TTC549 (cell line): ENCODE measurements around the gene NFKBIE.

ENCODE experiments used
- FAIRE-seq: peaks from 2 replicates; lab custom pipeline; 2012; peaks lifted over from hg19 to GRCh38; lab: Jason Lieb, UNC

NFKBIE gene

GRCh38 chr6:44272529-44272928 lies 7.2 kb upstream of the NFKBIE start:
- FAIRE-seq: no peak

DNA sequence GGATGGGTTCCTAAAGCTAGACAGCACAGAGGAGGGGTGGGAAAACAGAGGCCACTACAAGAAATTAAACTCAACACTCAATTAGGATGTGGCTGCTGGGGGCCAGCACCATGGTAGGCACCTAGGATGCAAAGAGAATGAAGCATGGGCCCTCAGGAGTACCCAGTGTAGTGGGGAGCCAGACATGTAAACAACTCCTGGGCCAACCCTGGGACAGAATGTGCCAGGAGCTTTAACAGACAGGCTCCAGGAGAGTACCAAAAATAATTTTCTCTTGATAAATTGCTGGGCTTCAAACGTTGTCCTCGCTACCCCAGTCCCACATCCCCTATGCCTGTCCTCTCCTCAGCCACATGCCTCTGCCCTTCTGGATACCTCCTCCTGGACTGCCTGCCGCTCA lies 6.6 kb upstream of the NFKBIE start:
- no peak for FAIRE-seq

DNA sequence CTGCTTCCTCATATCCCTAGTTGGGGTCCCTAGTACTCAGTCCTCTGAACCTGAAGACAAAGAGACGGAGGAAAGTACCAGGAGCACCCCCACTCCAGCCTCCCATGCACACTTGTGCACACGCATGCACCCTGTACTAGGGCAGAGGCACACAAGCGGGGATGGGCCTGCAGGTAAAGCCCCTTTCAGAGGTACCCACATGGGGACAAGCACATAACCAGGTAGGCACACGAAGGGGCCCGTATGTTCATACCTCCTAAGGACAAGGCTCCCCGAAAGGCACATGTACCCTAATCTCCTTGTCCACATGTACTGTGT lies 6.0 kb upstream of the NFKBIE start:
- FAIRE-seq: no peak

DNA sequence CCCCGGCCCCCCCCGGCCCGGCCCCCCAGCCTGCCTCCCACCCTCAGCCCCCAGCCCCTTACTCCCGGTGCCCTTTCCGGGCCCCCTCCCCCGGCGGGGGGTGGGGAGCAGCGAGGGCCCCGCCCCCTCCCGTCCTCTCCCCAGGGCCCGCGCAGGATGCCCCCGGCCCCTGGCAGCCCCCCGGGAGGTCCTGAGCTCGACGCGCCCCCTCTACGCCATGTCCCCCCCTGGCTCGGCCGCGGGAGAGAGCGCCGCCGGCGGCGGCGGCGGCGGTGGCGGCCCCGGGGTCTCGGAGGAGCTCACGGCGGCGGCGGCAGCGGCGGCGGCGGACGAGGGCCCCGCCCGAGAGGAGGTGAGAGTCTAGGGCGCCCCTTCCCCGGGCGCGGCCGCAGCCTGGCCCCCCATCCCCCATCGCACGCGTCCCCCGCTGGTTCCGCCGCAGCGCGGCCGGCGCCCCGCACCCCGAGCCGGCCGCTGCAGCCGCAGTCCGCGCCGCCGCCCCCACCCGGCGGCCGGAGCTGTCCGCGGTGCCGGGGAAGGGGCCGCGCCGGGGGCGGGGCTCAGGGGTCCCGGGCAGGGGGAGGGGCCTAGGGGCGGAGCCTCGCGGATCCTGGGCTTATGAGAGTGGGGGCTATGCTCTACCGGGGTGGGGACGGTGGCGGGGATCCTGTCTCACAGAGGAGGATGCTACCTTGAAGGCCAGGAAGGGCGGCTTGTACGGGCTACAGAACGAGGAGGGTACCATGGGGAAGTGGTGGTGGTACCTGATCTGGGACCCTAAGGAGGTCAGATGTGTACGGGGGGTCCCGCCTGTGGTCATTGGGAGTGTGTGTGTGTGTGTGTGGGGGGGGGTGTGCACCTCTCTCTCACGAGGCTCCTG lies 5.4 kb upstream of the NFKBIE start:
- FAIRE-seq: no peak

DNA sequence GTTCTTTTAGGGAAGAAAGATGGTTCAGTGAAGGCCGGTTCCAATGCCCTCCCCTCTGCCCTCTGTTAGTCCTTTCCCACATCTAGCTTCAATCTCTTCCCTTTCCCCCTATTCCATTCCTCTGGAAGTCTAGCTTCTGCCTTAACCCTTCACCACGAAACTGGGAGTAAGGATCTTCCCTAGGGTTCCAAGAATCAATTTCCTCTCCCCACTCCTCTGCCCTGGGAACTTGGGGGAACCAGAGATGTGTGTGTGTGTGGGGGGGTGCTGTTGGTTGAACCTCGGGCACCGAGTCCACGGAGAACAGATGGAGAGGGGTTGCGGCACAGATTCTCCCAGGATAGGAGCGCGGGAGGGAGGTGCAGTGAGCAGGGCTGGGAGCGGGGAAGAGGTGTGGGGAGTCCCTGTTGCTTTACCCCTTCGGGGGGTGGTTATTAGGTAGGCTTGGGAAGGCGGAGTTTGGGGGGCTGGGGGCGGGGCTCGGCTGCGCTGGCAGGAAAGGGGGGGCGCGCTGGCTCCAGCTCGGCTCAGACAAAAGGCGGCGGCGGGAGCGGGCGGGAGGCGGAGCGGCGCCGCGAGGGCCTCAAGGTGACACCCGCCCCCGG lies 4.7 kb upstream of the NFKBIE start, which contains the start of gene TMEM151B:
TSS of gene TMEM151B (plus strand) at position 530 of the 605 bp plus-strand sequence. CDS start 293 bp downstream, outside the sequence.
- no peak for FAIRE-seq

GRCh38 chr6:44269178-44269920 lies 4.0 kb upstream of the NFKBIE start:
- FAIRE-seq: no peak

GRCh38 chr6:44268095-44268628 lies 2.8 kb upstream of the NFKBIE start:
- no peak for FAIRE-seq

- FAIRE-seq: no peak
Measured at GRCh38 chr6:44267252-44267651, 1.9 kb upstream of the NFKBIE start.

DNA sequence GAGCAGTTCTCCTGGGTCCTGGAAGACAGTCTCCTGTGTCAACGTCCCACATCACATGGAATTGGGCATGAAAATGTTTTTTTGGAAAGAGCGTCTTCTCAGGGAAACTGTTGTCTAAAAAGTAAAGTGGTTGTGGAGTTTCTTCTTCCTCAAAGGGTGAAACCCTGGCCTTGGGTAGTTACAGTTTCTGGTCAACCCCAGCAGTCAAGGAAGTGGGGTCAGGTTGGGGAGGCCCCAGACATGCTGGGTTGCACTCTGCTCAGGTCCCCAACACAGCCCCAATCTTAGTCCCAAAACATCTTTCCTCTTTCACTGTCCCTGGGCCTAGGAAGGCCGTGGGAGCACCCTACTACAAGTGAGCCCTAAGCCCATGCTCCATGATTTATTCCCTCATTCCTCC lies 996 bp upstream of the NFKBIE start:
- no peak for FAIRE-seq

DNA sequence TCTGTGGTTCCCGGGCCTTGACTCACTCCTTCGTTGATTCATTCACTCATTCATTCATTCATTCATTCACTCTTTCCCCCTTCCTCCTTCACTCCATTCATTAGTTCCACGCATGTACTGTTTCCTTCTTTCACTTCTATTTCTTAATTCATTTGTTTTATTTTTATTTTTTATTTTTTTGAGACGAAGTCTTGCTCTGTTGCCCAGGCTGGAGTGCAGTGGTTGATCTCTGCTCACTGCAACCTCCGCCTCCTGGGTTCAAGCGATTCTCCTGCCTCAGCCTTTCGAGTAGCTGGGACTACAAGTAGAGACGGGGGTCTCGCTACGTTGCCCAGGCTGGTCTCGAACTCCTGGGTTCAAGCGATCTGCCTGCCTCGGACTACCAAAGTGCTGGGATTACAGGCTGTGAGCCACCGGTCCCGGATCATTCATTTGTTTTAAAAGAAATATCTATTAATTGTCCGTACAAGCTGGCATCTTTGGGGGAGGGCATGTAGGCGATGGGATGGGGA lies 427 bp upstream of the NFKBIE start:
- no peak for FAIRE-seq

GRCh38 chr6:44264154-44265006 lies 971 bp downstream of the NFKBIE start:
- no peak for FAIRE-seq

- no peak for FAIRE-seq
Measured at GRCh38 chr6:44263354-44264100, 1.8 kb downstream of the NFKBIE start.

- FAIRE-seq: no peak
Measured at GRCh38 chr6:44262467-44263353, 2.6 kb downstream of the NFKBIE start.

- no peak for FAIRE-seq
Measured at GRCh38 chr6:44261581-44261980, 3.8 kb downstream of the NFKBIE start.

DNA sequence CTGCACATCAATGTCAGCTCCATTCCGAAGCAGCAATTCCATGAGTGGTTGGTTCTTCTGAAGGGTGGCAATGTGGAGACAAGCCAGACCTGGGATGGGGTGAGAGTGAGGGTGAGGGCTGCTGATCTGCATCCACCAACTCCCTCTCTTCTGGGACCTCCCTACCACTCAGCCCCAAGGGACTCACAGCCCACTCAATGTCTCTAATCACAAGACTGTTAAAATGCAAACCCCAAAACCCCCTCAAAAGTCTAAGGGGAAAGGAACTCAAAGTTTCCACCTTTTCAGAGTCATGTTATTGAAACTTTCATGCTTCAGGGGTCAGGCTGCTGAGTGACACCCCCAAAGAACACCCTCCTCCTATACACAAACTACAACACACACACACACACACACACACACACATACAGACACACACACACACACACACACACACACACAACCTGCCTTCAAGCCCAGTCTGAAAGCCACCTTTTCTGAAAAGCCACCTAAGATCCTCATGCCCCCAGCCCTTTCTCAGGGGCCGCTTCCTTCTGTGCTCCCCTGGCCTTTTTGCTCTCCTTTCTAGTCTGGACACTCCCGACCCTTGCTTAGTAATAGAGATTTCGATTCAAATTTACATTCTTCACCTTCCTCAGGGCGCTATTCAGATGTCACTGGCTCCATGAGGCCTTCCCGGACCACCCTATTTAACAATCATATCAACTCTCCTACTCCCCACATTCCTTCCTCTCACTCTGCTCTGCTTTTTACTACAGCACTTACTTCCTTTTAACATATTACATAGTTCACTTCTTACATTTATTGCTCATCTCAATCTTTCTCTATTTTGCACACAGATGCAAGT lies 4.7 kb downstream of the NFKBIE start:
- no peak for FAIRE-seq

DNA sequence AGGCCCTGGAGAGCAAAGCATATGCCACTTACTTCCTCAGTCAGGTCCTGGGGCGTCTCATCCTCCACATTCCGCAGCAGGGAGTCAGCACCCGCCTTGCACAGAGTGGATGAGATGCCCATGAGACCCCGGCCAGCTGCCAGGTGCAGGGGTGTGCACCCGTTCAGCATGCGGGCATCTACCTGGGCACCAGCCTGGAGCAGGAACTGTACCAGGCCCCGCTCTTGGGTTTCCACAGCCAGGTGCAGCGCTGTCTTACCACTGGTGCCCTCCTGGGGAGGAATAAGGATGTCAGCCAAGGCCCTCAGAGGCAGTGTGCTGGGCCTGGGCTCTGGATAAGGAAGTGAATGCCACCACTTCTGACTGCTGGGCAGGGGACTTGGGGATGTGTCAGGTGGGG lies 5.3 kb downstream of the NFKBIE start:
- no peak for FAIRE-seq

GRCh38 chr6:44258921-44259320 lies 6.4 kb downstream of the NFKBIE start:
- no peak for FAIRE-seq

DNA sequence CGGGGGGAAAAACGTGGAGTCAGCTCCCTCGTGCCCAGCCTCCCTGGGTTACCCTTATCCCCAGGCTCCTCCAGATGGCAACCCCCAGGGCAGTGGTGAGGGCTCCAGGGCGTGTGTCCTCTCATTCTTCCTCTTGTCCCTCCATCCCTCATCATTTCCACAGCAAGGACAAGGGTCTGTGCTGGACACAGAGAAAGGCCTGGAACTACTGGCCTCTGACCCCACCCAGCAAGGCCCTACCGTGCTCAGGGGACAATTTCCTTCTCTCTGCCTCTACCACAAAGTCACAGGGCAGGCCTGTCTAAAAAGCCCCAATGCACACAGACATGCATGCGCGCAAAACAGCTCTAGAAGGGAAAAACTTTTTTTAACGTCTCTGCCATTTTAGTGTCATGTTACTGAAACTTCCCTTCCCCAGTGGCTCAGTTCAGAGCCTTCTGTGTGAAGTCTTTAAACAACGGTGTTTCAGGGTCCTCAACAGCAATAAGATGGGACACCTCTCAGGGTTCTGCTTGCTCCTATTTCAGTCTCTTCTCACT lies 7.0 kb downstream of the NFKBIE start:
- FAIRE-seq: no peak
